GM19328 (cell line): ENCODE data around the gene GJD4.

ENCODE experiments used
- ATAC-seq: cut with Tn5 transposase; IDR thresholded peaks from one replicate; pipeline ENCODE4 v1.9.1; 2021; ENCODE audit warnings: mild to moderate bottlenecking, moderate library complexity; ENCODE audit not compliant: unreplicated experiment

GJD4 gene

DNA sequence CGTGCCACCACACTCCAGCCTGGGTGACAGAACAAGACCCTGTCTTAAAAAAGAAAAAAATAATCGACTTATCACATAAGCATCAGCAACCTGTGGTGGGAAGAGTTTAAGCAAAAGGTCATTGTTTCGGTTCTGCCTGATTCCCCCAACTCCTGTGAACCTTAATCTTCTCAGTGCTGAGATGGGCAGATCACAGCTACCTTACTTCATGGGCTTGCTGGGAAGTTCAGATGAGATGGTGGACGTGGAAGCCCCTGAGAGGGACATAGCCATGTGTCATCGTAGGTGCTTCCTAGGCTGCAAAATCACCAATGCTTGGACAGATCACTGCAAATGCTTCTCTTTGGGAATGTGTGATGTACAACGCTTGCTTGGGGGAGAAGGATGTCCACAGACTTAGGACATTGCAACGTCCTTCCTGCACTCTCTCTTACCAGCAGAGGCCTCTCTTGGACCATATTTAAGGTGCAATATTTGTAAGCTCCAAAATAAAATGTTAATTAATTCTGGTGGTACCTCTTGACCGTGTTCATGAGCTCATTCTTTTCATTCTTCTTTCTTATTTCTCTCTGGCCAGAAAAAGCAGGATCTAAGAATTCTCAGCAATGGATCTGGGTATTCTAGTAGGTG is 8.6 kb downstream of the GJD4 start:
- ATAC-seq, result no peak

DNA sequence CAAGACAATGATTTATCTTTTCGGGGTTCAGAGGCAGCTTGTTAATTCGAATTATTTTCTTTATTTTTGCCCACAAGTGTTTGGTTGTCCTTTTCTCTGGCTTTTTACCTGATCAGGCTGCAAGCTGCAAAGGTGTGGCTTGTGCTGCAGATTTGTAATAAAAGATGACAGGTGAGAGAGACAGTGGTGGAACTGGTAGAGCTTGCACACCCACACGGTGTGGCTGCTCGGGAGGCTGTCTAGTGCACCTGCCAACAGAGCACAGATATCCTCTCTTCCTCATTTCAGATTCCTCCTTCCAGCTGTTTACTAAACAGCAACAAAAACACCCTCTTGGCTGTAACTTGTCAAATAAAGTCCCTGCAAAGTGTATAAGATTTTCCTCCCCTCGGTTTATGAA is 9.2 kb downstream of the GJD4 start:
- ATAC-seq, result no peak

GRCh38 chr10:35626971-35627507 is 21.9 kb downstream of the GJD4 start:
- ATAC-seq, result no peak

- ATAC-seq, result no peak
Measured at GRCh38 chr10:35631404-35631803, 26.3 kb downstream of the GJD4 start.

GRCh38 chr10:35632027-35632426 is 26.9 kb downstream of the GJD4 start:
- ATAC-seq, result no peak

DNA sequence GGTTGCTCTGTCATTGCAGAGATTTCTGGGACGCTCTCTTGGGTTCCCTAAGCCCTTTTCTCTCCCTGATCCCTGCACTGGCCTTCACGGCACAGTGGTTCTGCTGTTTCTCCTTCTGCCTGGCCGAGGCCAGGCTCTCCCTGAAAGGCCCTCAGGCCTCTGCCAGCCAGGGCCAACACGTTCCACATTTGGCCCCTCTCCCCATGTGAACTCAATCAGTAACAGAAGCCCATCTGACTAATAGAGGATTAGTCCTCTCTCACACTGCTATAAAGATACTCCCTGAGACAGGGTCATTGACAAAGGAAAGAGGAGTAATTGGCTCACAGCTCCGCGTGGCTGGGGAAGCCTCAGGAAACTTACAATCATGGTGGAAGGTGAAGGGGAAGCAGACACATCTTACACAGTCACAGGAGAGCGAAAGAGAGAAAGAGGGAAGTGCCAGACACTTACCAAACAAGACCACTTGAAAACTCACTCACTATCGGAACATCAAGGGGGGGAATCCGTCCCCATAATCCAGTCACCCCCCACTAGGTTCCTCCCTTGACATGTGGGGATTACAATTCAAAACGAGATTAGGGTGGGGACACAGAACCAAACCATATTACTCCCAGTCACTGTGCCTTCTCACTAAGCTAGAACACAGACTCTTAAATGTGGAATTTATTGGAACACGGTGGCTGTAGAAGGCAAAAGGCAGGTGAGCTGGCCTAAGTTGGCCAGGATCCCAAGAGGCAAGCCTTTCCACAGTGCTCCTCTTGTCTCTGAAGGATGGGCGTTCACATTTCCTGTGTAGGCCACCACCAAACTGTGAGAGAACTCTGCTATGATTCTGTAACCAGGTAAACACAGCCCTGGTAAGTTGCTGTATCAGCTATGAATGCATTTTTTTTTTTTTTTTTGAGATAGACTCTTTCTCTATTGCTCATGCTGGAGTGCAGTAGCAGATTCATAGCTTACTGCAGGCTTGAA is 28.2 kb downstream of the GJD4 start:
- no peak for ATAC-seq

DNA sequence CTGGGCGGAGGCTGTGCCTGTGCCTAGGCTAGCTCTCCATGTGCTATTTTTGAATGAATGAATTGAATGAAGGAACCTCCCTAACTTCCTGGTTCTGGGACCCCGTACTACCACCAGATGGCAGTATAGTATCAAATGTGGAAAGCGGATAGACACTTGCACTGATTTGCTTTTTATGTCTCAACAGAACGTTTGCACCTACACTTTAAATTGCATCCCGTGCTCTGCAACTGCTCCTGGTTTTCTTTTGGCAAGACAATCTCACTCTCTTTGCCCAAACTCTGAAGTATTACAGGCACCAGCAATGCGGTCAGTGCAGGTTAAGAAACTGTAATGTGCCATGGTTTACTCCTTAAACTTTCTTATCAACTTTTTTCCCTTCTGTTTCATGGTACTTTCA is 30.4 kb downstream of the GJD4 start:
- peak; percentile 55 for ATAC-seq

- no peak for ATAC-seq
Measured at GRCh38 chr10:35636956-35637355, 31.8 kb downstream of the GJD4 start.

- ATAC-seq, result no peak
Measured at GRCh38 chr10:35637462-35637861, 32.3 kb downstream of the GJD4 start.

- no peak for ATAC-seq
Measured at GRCh38 chr10:35638101-35638500, 33.0 kb downstream of the GJD4 start.

DNA sequence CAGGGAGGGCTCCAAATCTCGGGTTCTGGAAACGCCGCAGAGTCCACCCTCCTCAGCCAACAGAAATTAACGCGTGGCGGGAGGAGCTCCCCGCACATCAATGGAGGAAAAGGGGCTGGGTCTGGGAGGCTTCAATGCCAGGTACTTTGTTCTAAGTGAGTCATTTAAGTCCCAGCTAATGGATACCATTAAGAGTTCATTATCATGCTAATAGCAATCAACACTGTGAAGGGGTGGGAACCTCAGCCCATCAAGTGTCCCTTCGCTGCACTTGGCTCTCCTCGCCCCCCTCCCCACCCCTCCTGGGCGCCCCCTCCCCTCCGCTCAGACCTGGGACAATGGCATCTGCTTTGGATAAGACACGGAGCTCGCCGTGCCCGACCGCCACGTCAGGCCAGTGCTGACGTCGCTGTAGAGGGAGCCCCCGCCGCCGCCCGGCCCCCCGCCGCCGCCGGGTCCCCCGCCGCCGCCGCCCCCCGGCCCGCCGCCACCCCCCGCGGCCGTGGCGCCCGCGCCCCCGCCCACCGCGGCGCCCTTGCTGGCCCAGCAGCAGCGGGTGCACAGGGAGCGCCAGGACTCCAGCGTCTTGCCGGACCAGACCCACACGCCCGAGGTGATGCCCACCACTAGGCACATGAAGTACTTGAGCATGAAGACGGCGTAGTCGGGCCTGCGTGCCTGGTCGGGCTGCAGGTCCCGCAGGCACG is 34.0 kb downstream of the GJD4 start:
- no peak for ATAC-seq

GRCh38 chr10:35639728-35640401 is 34.7 kb downstream of the GJD4 start:
- no peak for ATAC-seq

DNA sequence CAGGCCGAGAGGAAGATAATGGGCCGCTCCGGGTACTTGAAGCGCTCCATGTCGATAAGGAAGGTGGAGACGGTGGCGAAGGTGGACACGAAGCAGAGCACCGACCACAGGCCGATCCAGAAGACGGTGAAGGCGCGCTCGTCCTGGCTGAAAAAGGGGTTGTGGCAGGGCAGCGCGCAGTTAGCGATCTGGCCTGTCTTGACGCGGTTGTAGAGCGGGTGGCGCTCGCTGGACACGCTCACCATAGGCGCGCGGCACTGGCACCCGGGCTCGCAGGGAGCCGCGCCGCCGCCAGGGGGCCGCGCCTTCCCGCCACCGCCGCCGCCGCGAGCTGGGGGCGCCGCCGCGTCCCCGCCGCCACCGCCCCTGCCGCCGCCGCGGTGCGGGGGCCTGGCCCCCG is 35.3 kb downstream of the GJD4 start:
- peak; percentile 25 for ATAC-seq

GRCh38 chr10:35640951-35641675 is 36.0 kb downstream of the GJD4 start:
- ATAC-seq, result peak; percentile 25

DNA sequence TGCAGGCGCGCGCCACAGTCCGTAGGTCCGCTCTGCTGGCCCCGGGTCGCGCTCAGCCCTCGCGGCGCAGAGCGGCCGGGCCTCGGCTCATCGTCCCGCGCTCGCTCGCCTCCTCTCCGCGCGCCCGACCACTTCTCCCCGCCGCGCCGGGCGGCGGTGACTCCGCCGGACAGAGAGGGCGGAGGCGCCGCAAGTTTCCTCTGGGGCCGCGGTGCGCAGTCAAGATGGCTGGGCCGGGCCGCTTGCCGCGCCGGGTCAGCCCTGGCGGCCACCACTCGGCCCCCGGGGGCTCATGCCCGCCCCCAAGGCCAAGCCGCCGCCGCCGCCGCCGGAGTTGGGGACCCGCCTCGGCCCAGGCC is 36.5 kb downstream of the GJD4 start:
- peak; percentile 22 for ATAC-seq

- ATAC-seq, result peak; percentile 95
Measured at GRCh38 chr10:35642035-35642792, 37.1 kb downstream of the GJD4 start, which contains the start of gene FZD8. Gene FZD8, minus strand, starts transcription at chr10:35642296. Its CDS starts 867 bp downstream, at chr10:35641429.

GRCh38 chr10:35642793-35643114 is 37.6 kb downstream of the GJD4 start:
- ATAC-seq, result no peak

DNA sequence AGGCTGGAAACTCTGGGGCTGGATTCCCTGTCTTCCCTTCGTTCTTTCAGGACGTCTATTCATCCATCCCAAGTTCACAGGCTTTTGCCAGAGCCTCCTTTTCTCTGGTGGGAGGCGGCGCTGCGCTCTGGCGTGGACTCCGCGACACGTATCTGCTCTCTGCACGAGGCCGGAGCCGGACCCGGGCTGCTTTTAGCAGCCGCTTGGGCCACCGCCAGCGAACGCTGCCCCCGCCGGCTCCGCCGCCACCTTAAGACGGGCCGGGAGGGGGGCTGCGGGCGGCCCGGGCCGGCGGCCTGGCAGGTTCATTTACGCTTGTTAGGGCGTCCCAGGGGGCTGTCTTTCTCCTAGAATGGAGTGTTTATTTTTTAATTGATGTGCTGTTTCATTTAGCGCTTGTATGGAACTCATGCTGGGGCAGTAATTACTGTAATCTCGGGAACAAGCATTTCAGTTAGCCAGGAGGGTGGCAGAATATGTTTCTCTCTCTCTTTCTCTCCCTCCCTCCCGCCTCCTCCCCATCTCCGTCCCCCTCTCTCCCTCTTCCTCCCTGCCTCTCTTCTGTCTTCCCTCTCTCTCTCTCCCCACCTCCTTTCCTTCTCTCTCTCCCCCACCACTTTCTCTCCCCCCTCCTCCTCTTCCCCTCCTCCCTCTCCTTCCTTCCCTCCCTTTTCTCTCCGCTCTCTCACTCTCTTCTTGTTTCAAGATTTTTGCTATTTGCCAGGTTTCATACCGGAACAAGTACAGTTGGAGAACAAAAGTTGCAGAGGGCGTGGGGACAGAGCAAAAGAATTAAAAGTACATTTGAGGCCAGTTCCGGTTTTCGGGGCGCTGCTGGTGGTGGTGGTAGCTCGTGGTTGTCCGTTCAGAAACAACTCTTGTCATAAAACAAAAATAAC is 38.3 kb downstream of the GJD4 start:
- ATAC-seq, result no peak
